Calu3 (cell line): ENCODE data around the gene DCTN3. TPM values are rescaled to one million over a fixed set of nuclear protein-coding genes. Genes with fewer than 3 reads are reported as not detected.

Source experiments
- BruUV-seq: library from RNA; stranded (reverse); fragments of 400-500 nt; replicated peaks from 2 replicates; lab custom pipeline; 2021; lab: Mats Ljungman, UMichigan
- CTCF ChIA-PET: fragments of 300-600 bp; sonication (Branson Sonifier 250); formaldehyde crosslinking; loops from one replicate; lab custom pipeline; 2022; ENCODE audit warnings: antibody characterized with exemption; lab: Charles Lee
- DNase-seq: peaks from one replicate; pipeline ENCODE4 v3.0.0; 2022
- H3K27ac Mint-ChIP-seq: one replicate; pipeline ENCODE4 v1.8.0; 2022; ENCODE audit warnings: mixed read lengths; ENCODE audit not compliant: unreplicated experiment
- H3K27me3 Mint-ChIP-seq: one replicate; pipeline ENCODE4 v1.8.0; 2022; ENCODE audit warnings: mixed read lengths; ENCODE audit not compliant: unreplicated experiment
- H3K36me3 Mint-ChIP-seq: one replicate; pipeline ENCODE4 v1.8.0; 2022; ENCODE audit warnings: mild to moderate bottlenecking, moderate library complexity, mixed read lengths; ENCODE audit not compliant: insufficient read depth, unreplicated experiment
- H3K4me1 Mint-ChIP-seq: one replicate; pipeline ENCODE4 v1.8.0; 2022; ENCODE audit warnings: mild to moderate bottlenecking, low read depth, mixed read lengths; ENCODE audit not compliant: unreplicated experiment
- H3K4me3 Mint-ChIP-seq: one replicate; pipeline ENCODE4 v1.8.0; 2022; ENCODE audit warnings: mild to moderate bottlenecking, low read depth, moderate library complexity, mixed read lengths; ENCODE audit not compliant: unreplicated experiment
- H3K9me3 Mint-ChIP-seq: one replicate; pipeline ENCODE4 v1.8.0; 2022; ENCODE audit warnings: low read depth, mixed read lengths; ENCODE audit not compliant: unreplicated experiment
- CTCF ChIP-seq: fragments of 200-600 bp; IDR thresholded peaks from one replicate; pipeline ENCODE4 v1.8.0; 2022; ENCODE audit warnings: antibody characterized with exemption; ENCODE audit not compliant: unreplicated experiment
- intact Hi-C: fragments of 100-400 bp; cut with micrococcal nuclease; formaldehyde crosslinking; loops from one replicate; pipeline ENCODE4 v1.10.0; 2022; ENCODE audit not compliant: unreplicated experiment
- total RNA-seq: library from RNA; stranded (reverse); gene quantifications from 2 replicates; pipeline ENCODE4 v1.2.3, GENCODE V29; 2022

The DCTN3 gene
- total RNA-seq, 1 experiment from 2014 or later = 51.8 TPM

- BruUV-seq = no TSS peak
- H3K4me1 Mint-ChIP-seq = no peaks in the 10 kb centered on the region
- H3K4me3 Mint-ChIP-seq = no peak overlapping the region
- no peaks in the 10 kb centered on the region for H3K9me3 Mint-ChIP-seq
- CTCF ChIA-PET = no interaction called here
- TF ChIP-seq CTCF = no peak
- H3K27ac Mint-ChIP-seq = no peak overlapping the region
- peaks cover 19% of the 10 kb centered on the region for H3K27me3 Mint-ChIP-seq
- intact Hi-C loops = no loop called here
- H3K36me3 Mint-ChIP-seq = peaks cover 5% of the 10 kb centered on the region
- no peak for DNase-seq
Measured at GRCh38 chr9:34658461-34658860, 38.2 kb upstream of the DCTN3 start.

GRCh38 chr9:34656992-34657391 is 36.7 kb upstream of the DCTN3 start:
- Mint-ChIP-seq H3K9me3 (no peaks in the 10 kb centered on the region), H3K36me3 (peaks cover 9% of the 10 kb centered on the region), H3K4me1 (peaks cover 13% of the 10 kb centered on the region), H3K4me3 (no peak overlapping the region), H3K27ac (no peak overlapping the region), H3K27me3 (peaks cover 20% of the 10 kb centered on the region)
- no peak for DNase-seq
- no peak for TF ChIP-seq CTCF
- CTCF ChIA-PET = no interaction called here
- intact Hi-C loops = no loop called here
- no TSS peak for BruUV-seq

GRCh38 chr9:34655394-34655793 is 35.1 kb upstream of the DCTN3 start:
- CTCF ChIA-PET = no interaction called here
- H3K27me3 Mint-ChIP-seq = peaks cover 20% of the 10 kb centered on the region
- H3K36me3 Mint-ChIP-seq = peaks cover 13% of the 10 kb centered on the region
- H3K27ac Mint-ChIP-seq = no peak overlapping the region
- no TSS peak for BruUV-seq
- DNase-seq = no peak
- TF ChIP-seq CTCF = no peak
- no peak overlapping the region for H3K4me3 Mint-ChIP-seq
- no peaks in the 10 kb centered on the region for H3K9me3 Mint-ChIP-seq
- intact Hi-C loops = no loop called here
- H3K4me1 Mint-ChIP-seq = peaks cover 20% of the 10 kb centered on the region

- H3K9me3 Mint-ChIP-seq = no peaks in the 10 kb centered on the region
- no peak overlapping the region for H3K4me3 Mint-ChIP-seq
- no peak overlapping the region for H3K27ac Mint-ChIP-seq
- CTCF ChIA-PET = no interaction called here
- no TSS peak for BruUV-seq
- peaks cover 13% of the 10 kb centered on the region for H3K36me3 Mint-ChIP-seq
- TF ChIP-seq CTCF = no peak
- H3K4me1 Mint-ChIP-seq = peaks cover 20% of the 10 kb centered on the region
- intact Hi-C loops = no loop called here
- H3K27me3 Mint-ChIP-seq = peaks cover 20% of the 10 kb centered on the region
- DNase-seq = no peak
Measured at GRCh38 chr9:34654323-34655051, 34.2 kb upstream of the DCTN3 start.
